SK-N-SH (cell line): ENCODE measurements around the gene BMP2K. TPM values are rescaled to one million over a fixed set of nuclear protein-coding genes. Genes with fewer than 3 reads are reported as not detected.

Experiments used
- CTCF ChIA-PET: fragments of 300-600, 350-600 bp; formaldehyde crosslinking; extraction: SDS; loops from one replicate; lab custom pipeline; 2021; lab: Yijun Ruan, JAX
- POLR2A ChIA-PET: fragments of 350-600 bp; sonication (Branson Sonifier 250); formaldehyde crosslinking; extraction: SDS; loops from one replicate; lab custom pipeline; 2020; ENCODE audit warnings: antibody characterized with exemption, inconsistent platforms; lab: Yijun Ruan, JAX
- DNase-seq: peaks from one replicate; pipeline ENCODE4 v3.0.0; 2012
- H2AFZ ChIP-seq: fragments of 200-600 bp; sonication (generic); 2 replicates; pipeline ENCODE4 v1.8.1; 2016; ENCODE audit warnings: antibody characterized with exemption, mild to moderate bottlenecking, low read depth
- H3F3A ChIP-seq: fragments of 200-600 bp; sonication (generic); replicated peaks from 2 replicates; pipeline ENCODE3; 2016; ENCODE audit warnings: antibody characterized with exemption, mild to moderate bottlenecking; ENCODE audit not compliant: insufficient read depth
- H3K27ac ChIP-seq, 2 experiments: fragments of 200-500 bp in 1 of 2; fragments of 200-600 bp in 1 of 2; sonication (Bioruptor generic) in 1 of 2; sonication (generic), shearing (Covaris generic) in 1 of 2; 2 replicates each; pipeline versions ENCODE4 v1.5.1 to v1.6.1; 2014 to 2016; ENCODE audit warnings: low read depth in 2 of 2, inconsistent platforms in 1 of 2, low read length in 1 of 2, mild to moderate bottlenecking in 1 of 2, mixed read lengths in 1 of 2
- H3K27me3 ChIP-seq: fragments of 200-600 bp; sonication (generic), shearing (Covaris generic); 2 replicates; pipeline ENCODE4 v1.6.1; 2016; ENCODE audit warnings: mixed run types; ENCODE audit not compliant: insufficient read depth
- H3K36me3 ChIP-seq, 2 experiments: fragments of 200-500 bp in 1 of 2; fragments of 200-600 bp in 1 of 2; sonication (Bioruptor generic) in 1 of 2; sonication (generic) in 1 of 2; replicated peaks in 1 of 2; 2 replicates each; pipeline versions ENCODE3 to v1.5.1; 2014 to 2016; ENCODE audit warnings: low read length in 1 of 2, mild to moderate bottlenecking in 1 of 2; ENCODE audit not compliant: insufficient read depth in 2 of 2, control insufficient read depth in 1 of 2
- H3K4me1 ChIP-seq, 2 experiments: fragments of 200-500 bp in 1 of 2; fragments of 200-600 bp in 1 of 2; sonication (Bioruptor generic) in 1 of 2; sonication (generic), shearing (Covaris generic) in 1 of 2; 2 replicates each; pipeline versions ENCODE4 v1.5.1 to v1.6.1; 2014 to 2016; ENCODE audit warnings: low read depth in 1 of 2, low read length in 1 of 2, mixed run types in 1 of 2; ENCODE audit not compliant: insufficient read depth in 2 of 2, control insufficient read depth in 1 of 2
- H3K4me2 ChIP-seq: fragments of 200-600 bp; sonication (generic), shearing (Covaris generic); 2 replicates; pipeline ENCODE4 v1.6.1; 2017; ENCODE audit warnings: mixed run types
- H3K4me3 ChIP-seq, 2 experiments: fragments of 200-500 bp in 1 of 2; fragments of 200-600 bp in 1 of 2; sonication (Bioruptor generic) in 1 of 2; sonication (generic), shearing (Covaris generic) in 1 of 2; 2 replicates each; pipeline versions ENCODE4 v1.5.1 to v1.8.1; 2014 to 2016; ENCODE audit warnings: low read depth in 2 of 2, inconsistent platforms in 1 of 2, low read length in 1 of 2, mild to moderate bottlenecking in 1 of 2, mixed read lengths in 1 of 2, moderate library complexity in 1 of 2
- H3K79me2 ChIP-seq: fragments of 200-600 bp; sonication (generic); 2 replicates; pipeline ENCODE4 v1.8.1; 2017; ENCODE audit warnings: mild to moderate bottlenecking; ENCODE audit not compliant: insufficient read depth
- H3K9ac ChIP-seq: fragments of 200-600 bp; sonication (generic); 2 replicates; pipeline ENCODE4 v1.6.1; 2017; ENCODE audit warnings: mixed run types
- H3K9me2 ChIP-seq: fragments of 200-600 bp; sonication (generic); 2 replicates; pipeline ENCODE4 v1.6.1; 2017; ENCODE audit warnings: mixed run types
- H3K9me3 ChIP-seq: fragments of 200-600 bp; sonication (generic); 2 replicates; pipeline ENCODE4 v1.6.1; 2017; ENCODE audit warnings: mixed run types, mild to moderate bottlenecking, moderate library complexity
- H4K20me1 ChIP-seq: fragments of 200-600 bp; sonication (generic); 2 replicates; pipeline ENCODE4 v1.6.1; 2017; ENCODE audit warnings: mild to moderate bottlenecking, mixed run types; ENCODE audit not compliant: insufficient read depth
- CHD2 ChIP-seq: fragments of 150-350 bp; IDR thresholded peaks from 2 replicates; pipeline ENCODE4 v1.6.1; 2018; ENCODE audit warnings: low read length; ENCODE audit not compliant: partially characterized antibody
- EP300 ChIP-seq, 2 experiments: IDR thresholded peaks; 2 replicates each; pipeline versions ENCODE4 v1.4.0 to v1.6.1; 2012; ENCODE audit warnings: borderline replicate concordance in 1 of 2, low read depth in 1 of 2, low read length in 1 of 2
- FOXJ3 ChIP-seq: sonication (generic); formaldehyde crosslinking; IDR thresholded peaks from 2 replicates; pipeline ENCODE4 v1.5.1; 2020; ENCODE audit warnings: mild to moderate bottlenecking, missing genetic modification reagents
- MEF2A ChIP-seq: IDR thresholded peaks from 2 replicates; pipeline ENCODE4 v1.4.0; 2012; ENCODE audit warnings: low read depth, borderline replicate concordance
- NFIC ChIP-seq: IDR thresholded peaks from 2 replicates; pipeline ENCODE4 v1.4.0; 2012; ENCODE audit warnings: borderline replicate concordance
- NRF1 ChIP-seq: IDR thresholded peaks from 2 replicates; pipeline ENCODE4 v1.6.1; 2012; ENCODE audit warnings: low read depth, mild to moderate bottlenecking, low read length
- RAD21 ChIP-seq: IDR thresholded peaks from 2 replicates; pipeline ENCODE4 v1.6.1; 2012; ENCODE audit warnings: mild to moderate bottlenecking, low read length
- RCOR1 ChIP-seq: fragments of 150-350 bp; IDR thresholded peaks from 2 replicates; pipeline ENCODE4 v1.6.1; 2017; ENCODE audit warnings: antibody characterized with exemption, low read length
- RFX5 ChIP-seq: IDR thresholded peaks from 2 replicates; pipeline ENCODE4 v1.6.1; 2012; ENCODE audit warnings: mild to moderate bottlenecking, improper control_type of control experiment, low read length
- RXRA ChIP-seq: IDR thresholded peaks from 2 replicates; pipeline ENCODE4 v1.4.0; 2012; ENCODE audit warnings: low read depth, mild to moderate bottlenecking, borderline replicate concordance
- SMC3 ChIP-seq: IDR thresholded peaks from 2 replicates; pipeline ENCODE4 v1.6.1; 2012; ENCODE audit warnings: low read depth, low read length, improper control_type of control experiment
- TEAD4 ChIP-seq: IDR thresholded peaks from 2 replicates; pipeline ENCODE4 v1.4.0; 2012; ENCODE audit warnings: mild to moderate bottlenecking, borderline replicate concordance; ENCODE audit not compliant: insufficient read depth
- YY1 ChIP-seq: IDR thresholded peaks from 2 replicates; pipeline ENCODE4 v1.4.0; 2012; ENCODE audit warnings: low read depth, mild to moderate bottlenecking
- WGBS: methylation state at CpG from one replicate; pipeline ENCODE4 v1.1.6; 2017; ENCODE audit warnings: low lambda C conversion rate; 5-methylcytosine and 5-hydroxymethylcytosine counted together
- polyA plus RNA-seq, 3 experiments: library from polyadenylated mRNA; depleted of rRNA; stranded (reverse); fragments of >200 nt; gene quantifications; 2 replicates each; pipeline ENCODE4 v1.2.3, GENCODE V29; 2012
- TF ChIP-seq, protein P1 (sequence below): IDR thresholded peaks from 2 replicates; pipeline ENCODE4; 2012
- TF ChIP-seq, protein P2 (sequence below): IDR thresholded peaks from 2 replicates; pipeline ENCODE4 v1.4.0; 2012; ENCODE audit warnings: low read depth
- TF ChIP-seq, protein P3 (sequence below): IDR thresholded peaks from 2 replicates; pipeline ENCODE4 v1.4.0; 2012; ENCODE audit warnings: low read depth, borderline replicate concordance

BMP2K gene
- polyA plus RNA-seq, 1 of the 3 experiments (the other 2 are of a cell fraction), result 7.2 TPM

DNA sequence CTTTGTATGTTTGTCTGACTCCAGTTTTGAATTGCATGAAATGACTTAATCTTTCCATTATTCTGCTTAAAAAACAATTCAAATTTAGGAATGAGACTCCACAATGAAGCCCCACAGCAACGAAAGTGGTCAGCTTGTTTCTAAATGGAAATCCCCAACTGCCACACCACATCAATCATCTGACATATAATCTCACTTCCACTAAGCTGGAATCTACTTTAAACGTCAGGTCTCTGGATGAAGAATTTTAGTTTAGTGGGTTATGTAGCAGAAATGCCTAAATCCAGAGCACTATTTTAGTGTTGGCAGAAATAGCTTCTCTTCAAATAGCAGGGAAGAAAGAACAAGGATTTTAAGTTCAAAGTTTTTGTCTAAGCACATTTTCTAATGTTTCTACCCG is 1.7 kb upstream of the BMP2K start:
- DNase-seq, result no peak
- TF ChIP-seq YY1 (no peak), NRF1 (no peak), MEF2A (no peak), RAD21 (no peak), RXRA (no peak), RFX5 (no peak), RCOR1 (no peak), FOXJ3 (CRISPR knock-in tag) (no peak), NFIC (no peak), CHD2 (no peak), SMC3 (no peak), EP300 (IDR thresholded peaks at IDR 0.05; ENCODE audit: borderline replicate concordance in 1 of 2, low read depth in 1 of 2, low read length in 1 of 2) (no peak), TEAD4 (no peak)
- TF ChIP-seq, protein P1, sequence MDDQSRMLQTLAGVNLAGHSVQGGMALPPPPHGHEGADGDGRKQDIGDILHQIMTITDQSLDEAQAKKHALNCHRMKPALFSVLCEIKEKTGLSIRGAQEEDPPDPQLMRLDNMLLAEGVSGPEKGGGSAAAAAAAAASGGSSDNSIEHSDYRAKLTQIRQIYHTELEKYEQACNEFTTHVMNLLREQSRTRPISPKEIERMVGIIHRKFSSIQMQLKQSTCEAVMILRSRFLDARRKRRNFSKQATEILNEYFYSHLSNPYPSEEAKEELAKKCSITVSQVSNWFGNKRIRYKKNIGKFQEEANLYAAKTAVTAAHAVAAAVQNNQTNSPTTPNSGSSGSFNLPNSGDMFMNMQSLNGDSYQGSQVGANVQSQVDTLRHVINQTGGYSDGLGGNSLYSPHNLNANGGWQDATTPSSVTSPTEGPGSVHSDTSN, result no peak
- TF ChIP-seq, protein P2, sequence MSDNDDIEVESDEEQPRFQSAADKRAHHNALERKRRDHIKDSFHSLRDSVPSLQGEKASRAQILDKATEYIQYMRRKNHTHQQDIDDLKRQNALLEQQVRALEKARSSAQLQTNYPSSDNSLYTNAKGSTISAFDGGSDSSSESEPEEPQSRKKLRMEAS, result no peak
- TF ChIP-seq, protein P3, sequence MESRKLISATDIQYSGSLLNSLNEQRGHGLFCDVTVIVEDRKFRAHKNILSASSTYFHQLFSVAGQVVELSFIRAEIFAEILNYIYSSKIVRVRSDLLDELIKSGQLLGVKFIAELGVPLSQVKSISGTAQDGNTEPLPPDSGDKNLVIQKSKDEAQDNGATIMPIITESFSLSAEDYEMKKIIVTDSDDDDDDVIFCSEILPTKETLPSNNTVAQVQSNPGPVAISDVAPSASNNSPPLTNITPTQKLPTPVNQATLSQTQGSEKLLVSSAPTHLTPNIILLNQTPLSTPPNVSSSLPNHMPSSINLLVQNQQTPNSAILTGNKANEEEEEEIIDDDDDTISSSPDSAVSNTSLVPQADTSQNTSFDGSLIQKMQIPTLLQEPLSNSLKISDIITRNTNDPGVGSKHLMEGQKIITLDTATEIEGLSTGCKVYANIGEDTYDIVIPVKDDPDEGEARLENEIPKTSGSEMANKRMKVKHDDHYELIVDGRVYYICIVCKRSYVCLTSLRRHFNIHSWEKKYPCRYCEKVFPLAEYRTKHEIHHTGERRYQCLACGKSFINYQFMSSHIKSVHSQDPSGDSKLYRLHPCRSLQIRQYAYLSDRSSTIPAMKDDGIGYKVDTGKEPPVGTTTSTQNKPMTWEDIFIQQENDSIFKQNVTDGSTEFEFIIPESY, result no peak
- WGBS, result 79% methylated on average over 3 of the region's 3 CpGs
- H3K9me2 ChIP-seq, result no peaks in the 10 kb centered on the region
- H3K27me3 ChIP-seq, result no peaks in the 10 kb centered on the region
- H3K4me1 ChIP-seq, result peaks cover 10% of the 10 kb centered on the region in 2 experiments; a peak in 2 of 4 replicates
- no peak overlapping the region for H3K27ac ChIP-seq
- no peaks in the 10 kb centered on the region for H3K9me3 ChIP-seq
- no peak overlapping the region for H3K9ac ChIP-seq
- peaks cover 11% of the 10 kb centered on the region for H3F3A ChIP-seq
- H3K4me2 ChIP-seq, result 0 out of 2 replicates have a peak overlapping the region, but pooled peaks have one; percentile 93
- ChIA-PET POLR2A (no interaction called here), CTCF (no interaction called here)
- H3K36me3 ChIP-seq, result no peaks in the 10 kb centered on the region
- H4K20me1 ChIP-seq, result peaks cover 24% of the 10 kb centered on the region
- no peak overlapping the region for H2AFZ ChIP-seq
- no peak overlapping the region for H3K4me3 ChIP-seq
- peaks cover 29% of the 10 kb centered on the region for H3K79me2 ChIP-seq
